OCI-LY3 (cell line): Measurements from ENCODE around the gene TIMM10.

ENCODE experiments used
- EZH2phosphoT487 ChIP-seq: fragments of 200-600 bp; shearing (Covaris generic); IDR thresholded peaks from 2 replicates; pipeline ENCODE4 v1.6.1; 2018; ENCODE audit warnings: antibody characterized with exemption, mixed run types, low read depth
- TF ChIP-seq, protein P1 (sequence below): fragments of 200-600, 300-600 bp; sonication (generic); IDR thresholded peaks from 2 replicates; pipeline ENCODE4 v1.5.1; 2014; ENCODE audit warnings: antibody characterized with exemption, low read length, low read depth

DNA sequence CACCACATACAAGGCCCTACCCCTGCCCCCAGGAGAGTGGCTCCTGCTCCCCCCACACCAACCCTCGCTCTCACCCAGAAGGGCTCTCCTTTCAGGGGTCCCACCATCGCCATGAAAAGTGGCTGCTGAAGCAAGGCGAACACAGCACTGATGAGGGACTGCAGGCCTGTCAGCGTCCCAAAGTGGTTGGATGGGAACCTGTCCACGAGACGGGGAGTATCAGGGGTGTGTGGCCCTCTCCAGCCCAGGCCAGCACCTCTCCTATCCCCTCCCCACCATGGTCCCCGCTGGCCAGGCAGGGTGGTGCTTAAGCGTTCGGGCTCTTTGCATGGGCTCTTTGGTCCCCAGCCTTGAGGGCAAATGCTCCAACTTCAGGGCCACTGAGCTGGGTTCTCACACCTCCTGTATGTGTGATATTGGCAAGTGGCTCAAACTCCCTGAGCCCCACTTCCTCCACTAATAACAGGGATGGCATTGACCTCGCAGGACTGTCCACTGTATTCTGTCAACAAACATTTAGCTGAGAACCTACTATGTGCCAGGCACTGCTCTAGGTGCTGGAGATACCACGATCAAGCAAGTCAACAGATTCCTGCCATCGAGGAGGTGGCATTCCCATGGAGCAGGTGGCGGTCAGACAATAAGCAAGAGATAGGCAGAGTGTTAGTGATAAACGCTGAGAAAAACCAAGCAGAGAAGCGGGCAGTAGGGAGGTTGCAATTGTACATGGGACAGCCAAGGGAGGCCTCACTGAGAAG is 43.4 kb downstream of the TIMM10 start:
- TF ChIP-seq, protein P1, sequence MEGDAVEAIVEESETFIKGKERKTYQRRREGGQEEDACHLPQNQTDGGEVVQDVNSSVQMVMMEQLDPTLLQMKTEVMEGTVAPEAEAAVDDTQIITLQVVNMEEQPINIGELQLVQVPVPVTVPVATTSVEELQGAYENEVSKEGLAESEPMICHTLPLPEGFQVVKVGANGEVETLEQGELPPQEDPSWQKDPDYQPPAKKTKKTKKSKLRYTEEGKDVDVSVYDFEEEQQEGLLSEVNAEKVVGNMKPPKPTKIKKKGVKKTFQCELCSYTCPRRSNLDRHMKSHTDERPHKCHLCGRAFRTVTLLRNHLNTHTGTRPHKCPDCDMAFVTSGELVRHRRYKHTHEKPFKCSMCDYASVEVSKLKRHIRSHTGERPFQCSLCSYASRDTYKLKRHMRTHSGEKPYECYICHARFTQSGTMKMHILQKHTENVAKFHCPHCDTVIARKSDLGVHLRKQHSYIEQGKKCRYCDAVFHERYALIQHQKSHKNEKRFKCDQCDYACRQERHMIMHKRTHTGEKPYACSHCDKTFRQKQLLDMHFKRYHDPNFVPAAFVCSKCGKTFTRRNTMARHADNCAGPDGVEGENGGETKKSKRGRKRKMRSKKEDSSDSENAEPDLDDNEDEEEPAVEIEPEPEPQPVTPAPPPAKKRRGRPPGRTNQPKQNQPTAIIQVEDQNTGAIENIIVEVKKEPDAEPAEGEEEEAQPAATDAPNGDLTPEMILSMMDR, result no peak
- no peak for TF ChIP-seq EZH2phosphoT487
